NCI-H526 (cell line): ENCODE results near the gene TRAPPC4.
A peak's percentile ranks its signal among the peaks of the same experiment; 100 is the strongest.
"Not testable (repeated sequence)": the region's sequence is repeated elsewhere in the genome, so short reads cannot be mapped to it uniquely, and the experiment has no call there.

ENCODE experiments used
- DNase-seq, 2 experiments: peaks; one replicate each; lab custom pipeline; 2025; lab: John Stamatoyannopoulos, UW

Gene TRAPPC4

DNA sequence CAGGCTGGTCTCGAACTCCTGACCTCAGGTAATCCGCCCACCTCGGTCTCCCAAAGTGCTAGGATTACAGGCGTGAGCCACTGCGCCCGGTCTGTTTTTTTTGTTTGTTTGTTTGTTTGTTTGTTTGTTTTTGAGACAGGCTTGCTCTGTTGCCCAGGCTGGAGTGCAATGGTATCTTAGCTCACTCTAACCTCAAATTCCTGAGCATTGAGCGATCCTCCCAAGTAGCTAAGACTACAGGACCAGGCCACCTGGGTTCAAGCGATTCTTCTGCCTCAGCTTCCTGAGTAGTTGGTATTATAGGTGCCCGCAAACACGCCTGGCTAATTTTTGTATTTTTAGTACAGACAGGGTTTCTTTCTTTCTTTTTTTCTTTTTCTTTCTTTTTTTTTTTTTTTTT is 14.9 kb downstream of the TRAPPC4 start:
- DNase-seq = not testable (repeated sequence)

DNA sequence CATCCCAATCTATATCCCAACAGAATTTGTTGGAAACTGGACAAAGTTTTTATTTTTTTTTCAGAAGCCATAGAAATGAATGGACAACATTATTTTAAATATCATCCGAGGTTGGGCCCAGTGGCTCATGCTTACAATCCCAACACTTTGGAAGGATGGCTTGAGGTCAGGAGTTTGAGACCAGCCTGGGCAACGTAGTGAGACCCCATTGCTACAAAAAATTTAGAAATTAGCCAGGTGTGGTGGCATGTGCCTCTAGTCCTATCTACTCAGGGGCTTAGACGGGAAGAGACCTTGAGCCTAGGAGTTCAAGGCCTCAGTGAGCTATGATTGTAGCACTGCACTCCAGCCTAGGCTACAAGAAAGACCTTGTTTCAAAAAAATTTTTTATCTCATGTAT is 16.2 kb downstream of the TRAPPC4 start:
- no peak for DNase-seq

DNA sequence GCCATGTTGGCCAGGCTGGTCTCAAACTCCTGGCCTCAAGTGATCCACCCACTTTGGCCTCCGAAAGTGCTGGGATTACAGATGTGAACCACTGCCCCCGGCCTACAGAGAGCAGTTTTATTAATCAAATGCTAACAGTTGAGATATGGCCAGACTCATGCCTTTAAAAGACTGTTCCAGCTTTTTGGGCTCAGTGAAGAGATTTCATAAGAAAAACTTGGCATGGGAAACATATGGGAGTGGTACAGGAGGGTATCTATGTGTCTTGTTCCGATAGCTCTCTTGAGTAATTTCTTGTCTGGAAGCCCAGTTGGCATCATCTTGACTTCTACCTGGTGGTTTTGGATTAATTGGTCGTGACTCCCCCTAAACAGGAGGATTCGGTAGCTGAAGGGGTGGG is 20.3 kb downstream of the TRAPPC4 start:
- DNase-seq = no peak

DNA sequence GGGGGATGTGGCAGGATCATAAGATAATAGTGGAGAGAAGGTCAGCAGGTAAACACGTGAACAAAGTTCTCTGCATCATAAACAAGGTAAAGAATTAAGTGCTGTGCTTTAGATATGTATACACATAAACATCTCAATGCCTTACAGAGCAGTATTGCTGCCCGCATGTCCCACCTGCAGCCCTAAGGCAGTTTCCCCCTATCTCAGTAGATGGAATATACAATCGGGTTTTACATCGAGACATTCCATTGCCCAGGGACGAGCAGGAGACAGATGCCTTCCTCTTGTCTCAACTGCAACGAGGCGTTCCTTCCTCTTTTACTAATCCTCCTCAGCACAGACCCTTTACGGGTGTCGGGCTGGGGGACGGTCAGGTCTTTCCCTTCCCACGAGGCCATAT is 20.9 kb downstream of the TRAPPC4 start:
- not testable (repeated sequence) for DNase-seq

DNA sequence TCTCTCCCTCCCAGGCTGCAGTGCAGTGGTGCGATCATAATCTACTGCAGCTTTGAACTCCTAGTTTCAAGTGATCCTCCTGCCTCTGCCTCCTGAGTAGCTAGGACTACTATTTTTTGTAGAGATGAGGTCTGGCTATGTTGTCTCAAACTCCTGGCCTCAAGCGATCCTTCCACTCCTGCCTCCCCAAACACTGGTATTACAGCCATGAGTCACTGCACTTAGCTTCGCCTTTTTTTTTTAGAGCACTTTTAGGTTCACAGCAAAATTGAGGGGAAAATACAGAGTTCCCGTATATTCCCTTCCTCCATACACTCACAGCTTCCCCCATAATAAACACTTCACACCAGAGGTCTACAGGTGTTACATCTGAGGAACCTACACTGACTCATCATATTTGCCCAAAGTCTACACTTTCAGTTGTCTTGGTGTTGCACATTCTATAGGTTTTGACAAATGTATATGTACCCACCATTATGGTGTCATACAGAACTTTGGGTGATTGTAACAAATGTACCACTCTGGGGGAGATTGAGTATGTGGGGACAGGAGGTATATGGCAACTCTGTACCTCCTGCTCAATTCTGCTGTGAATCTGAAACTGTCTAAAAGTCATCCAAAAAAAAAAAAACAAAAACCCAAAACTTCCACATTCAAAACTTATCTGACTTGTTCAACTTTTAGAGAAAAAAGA is 23.4 kb downstream of the TRAPPC4 start:
- DNase-seq = no peak

DNA sequence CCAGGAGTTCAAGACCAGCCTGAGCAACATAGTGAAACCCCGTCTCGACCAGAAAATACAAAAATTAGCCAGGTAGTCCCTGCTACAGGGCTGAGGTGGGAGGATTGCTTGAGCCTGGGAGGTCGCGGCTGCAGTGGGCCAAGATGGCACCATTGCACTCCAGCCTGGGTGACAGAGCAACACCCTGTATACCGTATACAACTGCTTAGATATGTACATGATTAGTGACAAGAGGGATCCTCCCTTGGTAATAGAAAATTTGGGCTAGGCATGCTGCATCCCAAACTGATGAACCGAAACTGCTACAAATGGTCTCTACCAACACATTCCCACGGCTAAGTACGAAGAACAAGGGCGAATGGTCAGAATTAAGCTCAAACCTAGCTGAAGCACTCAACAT is 24.4 kb downstream of the TRAPPC4 start:
- DNase-seq = no peak

DNA sequence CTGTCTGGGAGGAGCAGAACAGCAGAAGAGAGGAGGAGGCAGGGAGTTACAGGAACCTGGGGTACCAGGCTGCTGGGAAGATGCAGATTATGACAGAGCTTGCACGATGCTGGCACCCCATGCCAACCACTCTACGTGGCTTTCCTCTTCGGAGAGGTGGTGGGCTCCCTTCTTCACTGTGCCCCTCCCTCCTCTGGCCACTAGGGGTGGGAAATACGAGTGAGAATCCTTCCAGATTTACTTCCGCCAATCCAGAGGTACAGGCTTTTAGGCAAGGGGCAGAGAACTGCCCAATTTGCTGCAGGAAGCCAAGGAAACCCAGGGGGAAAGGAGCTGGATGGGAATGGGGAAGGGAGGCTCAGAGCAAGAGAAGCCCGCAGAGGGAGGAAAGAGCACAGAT is 26.1 kb downstream of the TRAPPC4 start:
- DNase-seq = peak in 1 of 2 experiments; percentile 20

DNA sequence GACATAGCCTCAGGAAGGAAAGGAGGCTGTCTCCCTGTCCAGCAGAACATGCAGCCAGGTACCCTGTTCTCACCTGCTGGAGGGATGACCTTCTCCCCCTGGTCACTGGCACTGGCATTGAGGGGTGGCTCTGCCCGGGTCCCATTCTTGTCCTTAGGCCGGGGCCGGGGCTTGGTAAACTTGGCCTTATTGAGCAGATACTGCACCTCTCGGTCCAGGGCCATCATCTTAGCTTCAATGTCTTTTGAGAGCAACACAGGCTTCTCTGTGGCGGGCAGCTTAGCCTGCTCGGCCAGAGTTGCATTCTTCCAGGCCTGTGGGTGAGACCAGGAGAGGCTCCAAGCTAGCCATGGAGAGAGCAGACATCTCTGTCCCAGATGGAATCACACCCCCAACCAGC is 27.9 kb downstream of the TRAPPC4 start:
- DNase-seq = no peak

DNA sequence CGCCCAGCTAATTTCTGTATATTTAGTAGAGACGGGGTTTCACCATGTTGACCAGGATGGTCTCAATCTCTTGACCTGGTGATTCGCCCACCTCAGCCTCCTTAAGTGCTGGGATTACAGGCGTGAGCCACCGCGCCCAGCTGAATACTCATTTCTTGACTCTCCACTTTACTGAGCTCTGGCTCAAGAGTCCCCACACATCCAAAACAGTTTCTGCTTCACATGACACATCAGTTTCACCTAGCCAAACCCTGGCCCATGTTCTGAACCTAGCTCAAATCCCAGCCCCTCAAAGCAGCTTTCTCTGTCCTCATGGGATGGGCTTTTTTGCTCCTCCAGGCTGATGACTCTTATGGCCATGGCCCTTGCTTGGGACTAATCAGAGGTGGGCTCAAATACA is 28.6 kb downstream of the TRAPPC4 start:
- DNase-seq = no peak

DNA sequence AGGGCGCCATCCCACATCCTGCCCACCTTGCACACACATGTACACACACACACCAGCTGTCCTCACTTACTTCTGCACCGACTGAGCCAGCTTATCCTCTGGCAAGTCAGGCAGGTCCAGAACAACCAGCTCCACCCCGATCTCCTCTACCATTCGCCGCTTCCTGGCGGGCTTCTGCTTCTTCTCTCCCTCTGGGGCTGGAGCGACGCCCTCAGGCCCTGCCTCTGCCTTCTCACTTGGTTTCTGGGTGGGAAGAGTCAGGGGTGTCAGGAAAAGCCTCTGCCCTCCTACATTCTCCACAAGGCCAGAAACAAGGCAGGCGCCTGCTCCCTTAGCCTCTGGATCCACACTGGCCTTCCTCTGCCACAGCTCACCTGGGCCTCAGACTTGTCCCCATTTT is 30.1 kb downstream of the TRAPPC4 start:
- no peak for DNase-seq

DNA sequence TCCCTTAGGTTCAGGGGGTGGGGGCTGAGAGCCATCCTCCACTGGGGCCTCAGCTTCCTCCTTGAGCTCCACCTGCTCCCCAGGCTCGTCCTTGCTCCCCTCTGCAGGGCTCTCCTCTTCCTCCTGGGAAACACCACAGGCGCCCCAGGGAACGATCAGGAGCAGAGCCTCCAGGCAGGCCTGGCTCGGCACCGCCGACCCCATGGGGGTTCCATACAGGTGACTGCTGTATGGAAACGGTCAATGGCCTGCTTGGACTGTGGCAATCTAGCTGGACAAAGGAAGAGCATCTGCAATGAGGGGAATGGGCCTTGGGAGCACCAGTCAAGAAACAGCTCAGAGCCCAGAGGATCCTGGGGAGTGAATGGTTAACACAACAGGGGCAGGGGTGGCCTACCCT is 30.5 kb downstream of the TRAPPC4 start:
- no peak for DNase-seq

DNA sequence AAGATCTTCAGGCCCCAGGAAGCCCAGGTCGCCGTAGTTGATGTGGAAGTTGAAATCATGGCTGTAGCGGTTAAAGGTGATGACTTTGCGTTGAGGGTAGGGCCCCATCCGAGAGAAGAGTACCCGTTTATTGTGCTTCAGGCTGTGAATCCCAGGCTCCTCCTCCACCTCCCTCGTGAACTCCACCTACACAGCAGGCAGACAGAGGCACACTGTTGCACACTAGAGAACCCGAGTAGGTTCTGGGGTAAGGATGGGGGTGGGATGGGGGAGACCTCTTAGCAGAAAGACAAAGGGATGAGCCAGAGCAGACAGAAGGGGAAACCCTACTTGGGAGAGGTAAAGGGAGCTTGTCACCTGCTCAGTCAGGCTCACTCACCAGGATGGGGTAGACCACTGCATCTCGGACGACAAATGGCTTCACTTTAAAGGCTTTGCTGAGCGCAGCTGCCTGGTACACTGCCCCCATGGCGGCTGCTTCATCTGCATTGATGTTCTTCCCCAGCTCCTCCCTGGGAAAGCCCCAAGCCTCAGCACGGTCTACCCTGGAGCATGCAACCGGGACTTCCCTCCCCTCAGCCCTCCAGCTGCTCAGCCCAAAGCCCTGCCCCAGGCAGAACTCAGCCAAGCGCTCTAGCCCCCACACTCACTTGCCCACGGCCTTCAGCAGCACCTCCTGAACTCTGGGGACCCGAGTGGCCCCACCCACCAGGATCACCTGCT is 33.0 kb downstream of the TRAPPC4 start:
- no peak for DNase-seq

DNA sequence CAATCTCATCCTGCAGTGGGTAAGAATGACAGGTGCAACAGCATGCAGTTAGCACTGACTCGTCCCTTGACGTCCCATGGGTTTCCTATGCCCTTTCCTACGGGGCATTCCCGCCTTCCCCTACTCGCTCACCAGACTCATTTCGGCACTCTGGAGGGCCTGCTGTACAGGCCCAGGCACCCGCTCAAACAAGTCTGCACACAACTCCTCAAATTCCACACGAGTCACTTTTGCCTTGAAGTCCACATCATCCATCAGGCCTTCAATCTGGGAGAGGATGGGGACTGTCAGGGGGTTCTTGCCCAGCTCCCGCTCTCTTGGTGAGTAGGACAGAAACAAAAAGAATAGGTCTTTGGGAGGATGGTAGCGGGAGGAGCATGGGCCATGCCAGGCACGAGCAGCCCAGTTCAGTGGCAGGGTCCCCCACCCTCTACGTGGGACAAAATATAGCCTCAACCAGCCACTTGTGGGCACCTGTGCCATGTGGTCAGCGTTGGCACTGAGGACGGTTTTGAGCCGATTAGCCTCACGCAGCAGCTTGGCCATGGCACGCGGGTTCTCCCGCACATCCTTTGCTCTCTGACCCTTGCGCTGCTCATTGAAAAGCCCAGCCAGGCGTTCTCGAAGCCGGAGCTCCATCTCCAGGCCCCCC is 33.7 kb downstream of the TRAPPC4 start:
- no peak for DNase-seq

DNA sequence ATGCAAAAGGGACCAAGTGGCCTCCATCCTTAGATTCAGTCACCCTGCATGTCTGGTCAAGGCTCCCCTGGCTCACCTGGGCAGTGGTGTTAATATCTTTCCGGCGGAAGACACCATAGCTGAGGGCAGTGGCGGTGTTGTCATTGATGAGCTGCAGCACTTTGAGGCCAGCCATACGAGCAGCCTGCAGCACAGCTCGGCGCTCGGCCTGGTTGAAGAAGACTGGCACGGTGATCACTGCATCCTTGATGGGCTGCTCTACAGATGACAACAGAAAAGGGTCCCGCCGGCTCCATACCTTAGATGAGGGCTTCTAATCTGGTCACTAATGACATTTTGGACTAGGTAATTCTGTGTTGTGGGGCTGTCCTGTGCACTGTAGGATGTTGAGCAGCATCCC is 35.9 kb downstream of the TRAPPC4 start:
- DNase-seq = no peak

DNA sequence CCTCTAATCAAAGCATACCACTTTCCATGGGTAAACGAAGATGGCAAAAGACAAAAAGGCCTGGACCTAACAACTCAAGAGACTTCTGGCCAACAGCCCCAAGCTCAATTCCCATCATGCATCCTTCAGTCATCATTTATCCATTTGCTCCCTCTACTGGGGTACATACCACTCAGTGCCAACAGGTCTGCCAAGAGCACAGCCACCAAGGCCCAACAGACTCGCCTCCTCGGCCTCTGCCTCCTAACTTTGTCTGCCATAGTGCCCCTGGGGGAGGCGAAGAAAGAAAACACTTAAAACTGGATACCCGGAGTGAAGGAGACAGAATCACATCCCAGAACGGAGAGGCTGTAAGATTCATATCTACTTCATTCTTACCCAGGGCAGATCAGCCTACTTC is 37.3 kb downstream of the TRAPPC4 start:
- peak; percentile 10 to 61 for DNase-seq

DNA sequence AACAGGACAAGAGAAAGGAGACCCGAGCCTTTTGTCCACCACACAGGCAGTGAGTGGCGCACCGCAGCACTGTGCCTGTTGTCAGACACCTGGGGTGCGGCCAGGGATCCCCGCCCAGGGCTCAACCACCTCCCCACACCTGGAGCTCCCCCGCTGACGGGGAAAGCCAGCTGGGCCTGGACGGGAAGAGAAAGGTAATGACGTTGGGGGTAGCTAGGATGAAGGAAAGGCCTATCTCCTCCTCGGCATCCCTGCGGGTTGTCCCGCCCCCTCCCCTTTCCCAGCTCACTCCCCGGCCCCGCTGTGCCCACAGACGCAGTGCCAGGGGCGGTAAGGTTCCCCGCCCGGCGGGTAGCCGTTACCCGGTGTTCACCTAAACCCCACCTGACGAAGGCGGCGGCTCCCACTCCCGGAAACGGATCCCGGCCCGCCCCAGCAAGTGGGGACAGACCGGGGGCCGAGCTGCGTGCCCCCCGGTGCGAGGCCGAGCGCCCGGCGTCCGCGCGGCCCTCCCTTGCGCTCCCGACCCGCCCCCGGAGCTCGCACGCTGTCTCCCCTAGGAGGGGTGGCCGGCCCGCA is 37.9 kb downstream of the TRAPPC4 start:
- peak; percentile 55 to 84 for DNase-seq

DNA sequence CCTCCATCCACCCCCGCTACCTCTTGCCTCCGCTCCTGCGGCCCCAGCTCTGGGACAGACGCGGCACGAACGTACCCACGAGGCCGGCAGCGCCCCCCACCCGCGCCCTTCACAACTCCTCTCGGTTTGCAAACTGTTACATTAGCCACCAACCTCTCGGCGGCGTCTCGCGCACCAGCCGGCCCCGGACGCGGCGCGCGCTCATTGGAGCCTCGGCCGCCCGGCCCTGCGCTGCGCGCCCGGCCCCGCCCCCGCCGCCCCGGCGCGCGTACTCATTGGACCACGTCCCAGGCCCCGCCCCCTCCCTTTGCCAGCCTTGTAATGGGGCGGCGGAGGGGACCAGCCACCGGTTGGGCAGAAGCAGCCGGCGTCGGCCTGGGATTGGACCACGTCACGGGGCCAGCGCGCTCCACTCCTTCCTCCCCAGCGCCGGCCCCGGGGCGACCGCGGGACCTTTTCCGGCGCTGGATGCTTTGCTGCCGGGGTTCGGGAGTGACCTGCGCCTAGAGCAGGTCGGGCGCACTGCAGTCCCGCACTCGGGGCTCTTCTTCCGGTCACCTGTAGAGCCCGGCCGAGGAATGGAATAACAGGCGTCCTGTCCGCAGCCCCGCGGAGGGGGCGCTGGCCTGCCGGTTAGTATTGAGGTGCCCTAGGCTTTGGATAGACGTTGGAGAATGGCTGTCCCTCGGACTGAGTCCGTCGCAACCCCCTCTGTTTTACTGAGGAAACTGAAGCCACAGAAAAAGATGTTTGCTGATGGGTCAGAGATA is 38.6 kb downstream of the TRAPPC4 start, which contains the start of gene HYOU1:
Gene HYOU1, minus strand, starts transcription at position 206 of the 770 bp plus-strand sequence. CDS start 1,045 bp downstream, outside the sequence.
- DNase-seq = peak; percentile 98 to 100

DNA sequence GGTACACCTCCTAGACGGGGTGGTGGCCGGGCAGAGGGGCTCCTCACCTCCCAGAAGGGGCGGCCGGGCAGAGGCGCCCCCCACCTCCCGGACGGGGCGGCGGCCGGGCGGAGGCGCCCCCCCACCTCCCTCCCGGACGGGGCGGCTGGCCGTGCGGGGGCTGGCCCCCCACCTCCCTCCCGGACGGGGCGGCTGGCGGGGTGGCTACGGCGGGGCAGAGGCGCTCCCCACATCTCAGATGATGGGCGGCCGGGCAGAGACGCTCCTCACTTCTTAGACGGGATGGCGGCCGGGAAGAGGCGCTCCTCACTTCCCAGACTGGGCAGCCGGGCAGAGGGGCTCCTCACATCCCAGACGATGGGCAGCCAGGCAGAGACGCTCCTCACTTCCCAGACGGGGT is 40.6 kb downstream of the TRAPPC4 start:
- not testable (repeated sequence) for DNase-seq

DNA sequence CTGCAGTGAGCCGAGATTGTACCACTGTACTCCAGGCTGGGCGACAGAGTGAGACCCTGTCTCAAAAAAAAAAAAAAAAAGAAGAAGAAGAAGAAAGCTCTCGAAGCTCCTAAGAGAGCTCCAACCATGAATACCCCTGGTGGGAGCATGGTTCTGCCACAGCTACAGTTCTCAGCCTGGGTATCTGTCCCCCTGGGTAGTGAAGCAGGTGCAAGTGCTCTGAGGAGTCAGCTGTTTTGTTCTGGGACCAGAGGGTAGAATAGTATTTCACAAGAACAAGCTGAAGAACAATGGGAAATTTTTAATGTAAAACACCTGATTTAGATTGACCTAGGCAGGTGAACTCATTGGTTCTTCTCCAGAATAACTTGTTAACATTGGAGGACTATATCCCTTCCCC is 42.7 kb downstream of the TRAPPC4 start:
- DNase-seq = no peak

DNA sequence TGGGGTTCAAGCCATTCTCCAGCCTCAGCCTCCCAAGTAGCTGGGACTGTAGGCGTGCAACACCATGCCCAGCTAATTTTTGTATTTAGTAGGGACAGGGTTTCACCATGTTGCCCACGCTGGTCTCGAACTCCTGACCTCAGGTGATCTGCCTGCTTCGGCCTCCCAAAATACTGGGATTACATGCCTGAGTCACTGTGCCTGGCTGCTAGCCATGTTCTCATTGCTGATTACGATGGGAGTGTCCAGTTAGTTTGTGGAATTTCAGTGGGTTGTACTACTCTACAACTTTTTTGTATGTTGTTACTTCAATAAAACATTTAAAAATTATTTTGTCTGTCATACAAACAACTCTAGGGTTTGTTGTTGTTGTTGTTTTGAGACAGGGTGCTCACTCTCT is 44.2 kb downstream of the TRAPPC4 start:
- no peak for DNase-seq

DNA sequence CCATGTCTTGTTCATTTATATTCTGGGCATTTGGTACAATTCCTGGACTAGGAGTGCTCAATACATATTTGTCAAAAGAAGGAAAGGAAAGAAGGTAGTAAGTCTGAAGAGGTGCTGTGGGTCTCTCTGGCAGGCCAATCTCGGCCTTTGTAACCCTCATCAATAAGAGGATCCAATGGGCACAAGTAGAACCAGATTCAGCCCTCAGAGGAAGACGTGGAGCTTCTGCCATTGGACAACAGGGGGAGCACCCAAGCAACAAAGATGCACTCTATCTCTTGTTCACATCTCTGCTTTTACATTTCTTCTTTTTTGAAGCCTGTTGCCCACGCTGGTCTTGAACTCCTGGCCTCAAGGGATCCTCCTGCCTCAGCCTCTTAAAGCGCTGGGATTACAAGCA is 46.8 kb downstream of the TRAPPC4 start:
- peak; percentile 34 to 74 for DNase-seq
